ENCODE results near the gene PLXNB2.

PLXNB2 gene

GRCh38 chr22:50249341-50250248 is 57.9 kb downstream of the PLXNB2 start:
- no peak for DNase-seq

GRCh38 chr22:50248196-50249081 is 59.0 kb downstream of the PLXNB2 start:
- DNase-seq, result no peak

DNA sequence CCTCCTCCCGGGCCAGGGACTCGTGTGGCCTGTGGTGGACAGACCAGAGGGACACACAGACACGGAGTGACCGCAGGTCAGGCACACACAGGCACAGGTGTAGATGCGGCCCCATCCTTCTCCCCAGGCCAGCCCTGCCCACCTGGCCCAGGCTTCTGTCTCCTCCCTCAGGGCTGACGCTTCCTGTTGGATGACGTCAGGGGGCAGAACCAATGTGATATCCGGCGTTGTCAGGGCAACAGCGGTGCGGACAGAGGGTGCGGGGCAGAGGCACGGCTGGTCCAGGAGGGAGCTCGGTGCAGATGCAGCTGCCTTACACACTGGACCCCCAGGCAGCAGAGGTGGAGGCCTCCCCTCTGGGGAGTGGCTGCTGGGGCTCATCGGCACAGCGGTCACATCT is 59.7 kb downstream of the PLXNB2 start:
- no peak for DNase-seq

DNA sequence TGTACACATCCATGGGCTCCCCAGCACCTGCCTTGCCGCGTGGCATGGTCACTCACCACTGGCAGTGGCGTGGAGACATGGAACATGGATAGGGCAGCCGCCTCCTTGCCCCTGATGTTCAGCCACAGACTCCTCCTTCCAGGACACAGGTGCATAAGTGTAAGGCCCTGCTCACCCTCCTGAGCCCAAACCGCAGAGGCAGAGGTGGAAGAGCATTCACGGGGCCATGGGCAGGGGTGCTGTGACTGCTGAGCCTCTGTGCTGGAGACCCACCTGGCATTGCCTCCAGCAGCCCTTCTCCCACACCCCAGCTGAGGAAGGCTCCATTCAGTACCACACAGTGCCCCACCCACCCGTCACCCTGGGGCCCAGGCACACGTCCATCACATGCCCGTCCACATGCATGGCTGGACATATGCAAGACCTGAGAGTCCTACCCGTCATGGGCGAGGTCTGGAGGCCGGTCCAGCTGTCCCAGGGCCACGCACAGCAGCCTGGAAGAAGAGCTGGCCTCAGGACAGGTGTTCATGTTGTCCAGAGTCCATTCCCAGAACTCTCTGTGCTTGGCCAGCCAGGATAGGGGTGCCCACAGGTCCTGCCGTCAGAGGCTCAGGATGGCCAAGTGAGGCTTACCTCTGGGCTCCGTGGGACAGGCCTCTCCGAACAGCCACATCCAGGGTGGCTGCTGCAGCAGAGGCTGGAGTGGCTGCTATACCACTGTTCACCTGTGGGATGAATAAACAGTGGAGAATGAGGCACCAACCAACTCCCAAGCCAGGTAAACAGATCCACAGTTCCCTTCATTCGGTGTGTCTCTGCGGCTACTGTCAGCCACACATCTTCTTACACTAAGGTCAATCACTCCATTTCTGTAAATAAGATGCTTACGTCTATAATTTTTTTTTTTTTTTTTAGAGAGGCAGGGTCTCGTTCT is 60.9 kb downstream of the PLXNB2 start:
- DNase-seq, result no peak

DNA sequence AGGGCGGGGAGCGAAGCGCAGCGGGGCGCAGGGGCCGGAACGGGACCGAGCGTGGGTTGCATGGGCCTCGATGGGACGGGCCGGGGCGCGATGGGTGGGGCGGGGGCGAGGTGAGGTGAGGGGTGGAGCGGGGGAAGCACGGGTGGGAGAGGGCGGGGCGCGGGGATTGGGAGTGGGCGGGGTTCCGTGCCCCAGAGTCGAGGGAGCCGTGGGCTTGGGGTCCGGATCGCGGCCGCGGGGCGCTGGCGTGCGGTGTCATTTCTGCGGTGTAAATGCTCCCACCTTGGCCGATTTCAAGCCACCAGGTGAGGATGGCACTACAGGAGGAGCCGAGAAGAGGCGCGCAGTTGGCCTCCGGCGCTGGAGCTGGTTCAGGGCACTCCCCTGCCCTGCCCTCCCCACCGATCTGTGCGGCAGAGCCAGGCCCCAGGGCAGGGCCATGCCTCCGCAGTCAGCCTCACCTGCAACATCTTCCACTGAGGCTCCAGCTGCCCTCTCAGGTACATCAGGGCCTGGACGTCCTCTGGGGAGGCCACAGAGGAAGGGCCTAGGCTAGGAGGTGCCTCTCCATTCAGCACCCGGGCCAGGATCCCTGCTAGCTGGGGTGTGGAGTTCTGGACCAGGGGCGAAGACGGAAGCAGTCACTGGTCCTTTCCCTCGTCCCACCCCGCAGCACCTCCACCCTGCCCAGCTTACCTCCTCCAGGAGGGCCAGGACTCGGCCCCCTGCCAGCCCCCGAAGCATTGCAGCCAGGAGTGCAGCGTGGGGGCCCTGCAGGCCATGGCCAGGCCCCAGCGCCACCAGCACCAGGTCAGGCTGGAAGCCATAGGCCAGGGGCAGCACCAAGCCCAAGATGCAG is 62.0 kb downstream of the PLXNB2 start:
- DNase-seq, result no peak

DNA sequence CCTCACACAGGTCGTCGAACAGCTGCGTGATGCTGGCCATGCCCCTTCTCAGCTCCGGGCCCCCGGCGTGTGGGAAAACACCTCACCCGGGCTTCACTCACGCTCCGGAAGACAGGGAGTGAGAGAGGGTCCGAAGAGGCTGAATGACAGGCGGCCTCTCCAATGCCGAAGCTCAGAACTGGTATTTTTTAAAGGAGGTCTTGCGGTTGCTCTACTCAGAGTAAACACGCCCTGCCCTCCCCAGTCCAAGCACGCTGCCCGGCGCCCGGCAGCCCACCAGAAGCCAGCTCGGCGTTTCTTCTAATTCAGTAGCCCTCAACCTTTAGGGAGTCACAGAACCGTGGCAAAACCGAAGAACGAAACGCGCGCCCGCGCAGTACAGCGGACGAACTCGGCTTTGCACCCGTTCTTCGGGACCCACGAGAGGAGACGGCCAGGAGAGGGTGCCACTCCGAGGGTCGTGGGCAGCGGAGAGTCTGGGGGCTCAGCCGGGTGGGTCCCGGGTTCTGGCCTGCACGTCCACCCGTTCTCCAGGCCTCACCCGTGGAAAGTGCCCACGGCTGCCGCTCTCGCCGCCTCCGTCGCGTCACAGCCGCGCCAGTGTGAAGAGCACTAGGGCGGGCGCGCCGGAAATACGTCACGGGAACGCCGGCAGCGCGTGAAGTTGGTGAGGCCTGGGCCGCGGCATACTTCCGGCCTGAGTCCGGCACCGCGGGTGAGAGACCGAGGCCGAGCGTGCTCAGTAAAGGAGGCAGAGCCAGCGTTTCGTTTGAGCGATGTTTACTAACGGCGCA is 62.8 kb downstream of the PLXNB2 start, which contains the start of gene TUBGCP6:
Gene TUBGCP6 (minus strand): TSS at position 604 of the 794 bp plus-strand sequence. CDS start 564 bp downstream, at position 40.
- no peak for DNase-seq

GRCh38 chr22:50243685-50244419 is 63.6 kb downstream of the PLXNB2 start:
- DNase-seq, result no peak

DNA sequence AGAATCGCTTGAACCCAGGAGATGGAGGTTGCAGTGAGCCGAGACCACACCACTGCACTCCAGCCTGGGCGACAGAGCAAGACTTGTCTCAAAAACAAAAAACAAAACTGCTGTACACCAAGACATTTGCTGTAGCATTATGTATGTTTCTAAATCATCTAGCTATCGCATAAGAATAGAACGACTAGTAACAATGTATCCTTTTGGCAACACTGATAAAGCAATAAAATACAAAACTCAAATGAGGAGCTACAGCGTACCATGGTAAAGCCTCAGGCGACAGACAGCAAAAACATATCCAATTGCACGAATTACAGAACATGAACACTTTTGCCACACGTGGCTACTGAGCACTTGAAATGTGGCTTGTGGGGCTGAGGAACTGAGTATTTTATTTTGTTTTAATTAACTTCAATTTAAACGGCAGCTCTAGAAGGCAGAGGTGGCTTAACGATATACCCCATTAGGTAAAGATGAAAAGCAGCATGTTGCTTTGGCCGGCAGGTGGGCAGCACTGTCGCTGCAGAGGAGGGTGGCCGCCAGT is 65.0 kb downstream of the PLXNB2 start:
- no peak for DNase-seq

DNA sequence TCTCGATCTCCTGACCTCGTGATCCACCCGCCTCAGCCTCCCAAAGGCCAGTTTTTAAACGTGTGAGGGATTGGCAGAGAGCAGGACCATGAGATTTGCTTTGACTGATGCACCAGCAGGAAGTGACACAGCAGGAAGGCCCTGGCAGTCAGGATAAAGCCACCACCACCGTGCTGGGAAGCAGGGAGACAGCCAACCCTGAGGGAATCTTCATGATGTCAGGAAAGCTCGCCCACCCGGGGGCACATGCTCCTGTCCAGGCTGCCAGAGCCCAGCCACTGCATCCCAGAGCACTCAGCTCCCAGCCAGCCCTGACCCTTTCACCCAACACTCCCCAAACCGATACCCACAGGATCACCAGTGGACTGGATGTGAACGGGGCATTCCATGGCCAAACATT is 68.7 kb downstream of the PLXNB2 start:
- no peak for DNase-seq

DNA sequence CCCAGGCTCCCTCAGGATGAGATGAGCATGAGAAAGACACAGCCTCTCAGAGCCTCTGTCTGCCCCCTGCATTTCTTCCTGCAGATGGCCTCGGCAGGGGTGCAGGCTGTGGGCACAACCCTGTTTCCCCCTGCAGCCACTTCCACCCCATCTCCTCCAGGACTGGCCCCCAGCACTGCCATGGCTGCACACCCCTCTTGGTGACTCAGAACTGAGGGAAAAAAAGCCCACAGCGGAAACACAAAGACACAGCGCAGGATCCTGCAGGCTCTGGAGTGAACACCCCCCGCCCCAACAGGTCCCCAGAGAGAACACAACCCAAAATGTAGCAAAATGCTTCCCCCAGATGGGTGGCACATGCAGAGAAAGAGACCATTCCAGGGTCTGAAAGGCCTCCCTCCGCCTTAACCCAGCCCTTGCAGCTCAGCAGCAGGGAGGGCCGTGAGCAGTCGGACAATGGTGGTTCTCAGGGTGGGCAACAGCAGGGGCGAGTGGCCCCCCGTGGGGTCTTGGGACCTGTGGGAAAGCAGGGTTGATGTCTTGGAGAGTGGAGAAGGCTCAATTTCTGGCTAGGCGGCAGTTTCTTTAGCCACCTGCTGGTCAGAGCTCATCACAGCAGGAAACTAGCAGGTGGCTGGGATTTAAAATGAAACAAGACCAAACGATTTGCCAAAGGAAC is 70.6 kb downstream of the PLXNB2 start:
- DNase-seq, result no peak

GRCh38 chr22:50233223-50233622 is 74.2 kb downstream of the PLXNB2 start:
- no peak for DNase-seq

- DNase-seq, result no peak
Observed at GRCh38 chr22:50232481-50233151, 74.8 kb downstream of the PLXNB2 start.

GRCh38 chr22:50229370-50229769 is 78.1 kb downstream of the PLXNB2 start:
- DNase-seq, result no peak

DNA sequence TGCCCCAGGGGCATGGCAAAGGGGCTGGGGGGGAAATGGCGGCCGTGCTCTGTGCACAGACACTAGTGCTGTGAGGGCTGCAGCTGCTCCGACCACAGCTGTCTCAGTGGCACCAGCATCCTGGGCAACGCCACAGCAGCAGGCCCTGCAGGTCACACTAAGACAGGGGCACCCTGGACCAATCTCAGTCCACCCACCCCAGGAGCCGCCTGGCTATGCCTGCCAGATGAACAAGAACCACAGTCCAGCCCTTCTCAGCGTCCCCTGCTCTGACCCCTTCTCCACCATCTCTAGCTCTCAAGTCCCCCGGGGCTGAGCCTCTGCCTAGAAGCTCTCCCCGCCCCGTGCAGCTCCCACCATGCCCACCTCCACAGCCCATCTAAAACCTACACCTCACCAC is 79.1 kb downstream of the PLXNB2 start:
- no peak for DNase-seq

- DNase-seq, result no peak
Observed at GRCh38 chr22:50227579-50228215, 79.7 kb downstream of the PLXNB2 start.

DNA sequence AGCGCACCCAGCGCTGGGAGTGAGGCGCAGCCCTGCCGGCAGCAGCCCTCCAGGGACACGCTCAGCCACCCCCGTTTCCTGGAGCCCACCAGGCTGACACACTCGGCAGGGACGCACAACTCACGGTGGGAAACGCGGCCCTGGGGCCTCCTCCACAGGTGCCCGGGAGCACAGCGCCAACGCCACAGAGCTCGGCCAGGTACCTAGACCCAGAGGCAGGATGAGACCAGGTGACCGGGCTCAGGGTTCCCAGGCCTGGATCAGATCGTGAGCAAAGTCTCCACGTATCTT is 80.6 kb downstream of the PLXNB2 start:
- no peak for DNase-seq

- no peak for DNase-seq
Observed at GRCh38 chr22:50226063-50226874, 81.2 kb downstream of the PLXNB2 start.
